Right atrium auricular region (tissue), 2 donors: Measurements from ENCODE around the gene EIF3A. TPM values are rescaled to one million over a fixed set of nuclear protein-coding genes. Genes with fewer than 3 reads are reported as not detected.
"Not testable (repeated sequence)": the region's sequence is repeated elsewhere in the genome, so short reads cannot be mapped to it uniquely, and the experiment has no call there.

Experiments used
- DNase-seq: peaks from one replicate; pipeline ENCODE4 v3.0.0-alpha.2; 2019; ENCODE audit warnings: low spot score
- H3K27ac ChIP-seq, 2 donors: fragments of 200-600 bp; sonication (generic); 1 replicate in 1 of 2; 2 replicates in 1 of 2; pipeline ENCODE4 v1.5.1; 2016 to 2019
- H3K27me3 ChIP-seq, 2 donors: fragments of 200-600 bp; sonication (generic); one replicate each; pipeline versions ENCODE4 v1.5.1 to v1.6.0; 2017 to 2019
- H3K36me3 ChIP-seq: fragments of 200-600 bp; sonication (generic); one replicate; pipeline ENCODE4 v1.5.1; 2016
- H3K4me1 ChIP-seq, 2 donors: fragments of 200-600 bp; sonication (generic); one replicate each; pipeline versions ENCODE4 v1.5.1 to v1.6.0; 2017 to 2019
- H3K4me3 ChIP-seq, 2 donors: fragments of 200-600 bp; sonication (generic); 1 replicate in 1 of 2; 2 replicates in 1 of 2; pipeline ENCODE4 v1.5.1; 2017 to 2019; ENCODE audit warnings: mild to moderate bottlenecking in 1 of 2, moderate library complexity in 1 of 2
- H3K9me3 ChIP-seq, 2 donors: fragments of 200-600 bp; sonication (generic); one replicate each; pipeline ENCODE4 v1.5.1; 2019
- total RNA-seq, 2 donors: library from RNA; depleted of rRNA; stranded (reverse); fragments of >200 nt; gene quantifications; one replicate each; pipeline ENCODE4 v1.1.0, GENCODE V29; 2016
- TF ChIP-seq, protein P1 (sequence below), 2 donors: fragments of 200-600 bp; sonication (generic); IDR thresholded peaks; one replicate each; pipeline ENCODE4 v1.5.1; 2019; ENCODE audit warnings: antibody characterized with exemption in 2 of 2

Gene EIF3A
- total RNA-seq, 2 donors from 2014 or later, result 69.8 to 76.9 TPM

DNA sequence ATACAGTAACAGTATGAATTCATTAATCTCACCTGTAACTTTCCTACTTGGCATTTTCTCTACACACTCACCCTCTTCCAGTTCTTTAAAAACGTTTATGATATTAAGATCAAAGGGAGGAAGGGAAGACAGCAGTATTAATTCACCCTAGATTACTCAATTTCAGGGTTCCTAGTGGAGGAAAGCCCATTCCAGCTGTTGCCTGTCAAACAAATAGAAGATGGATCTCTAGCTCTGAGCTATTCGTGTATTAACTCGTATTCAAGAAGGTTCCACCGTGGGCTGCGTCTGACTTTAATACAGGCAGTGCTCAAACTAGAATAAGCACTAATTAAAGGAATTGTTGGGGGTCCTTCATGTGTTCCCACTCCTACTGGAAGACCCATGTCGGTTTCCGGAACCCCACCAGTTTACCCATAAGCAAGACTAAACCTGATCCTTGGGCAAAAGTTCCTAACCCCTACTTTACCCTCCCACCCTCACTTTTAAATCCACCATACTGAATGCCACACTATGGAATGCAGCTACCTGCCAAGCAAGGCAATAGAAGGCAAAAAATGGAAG, 49.0 kb downstream of the EIF3A start:
- Histone ChIP-seq H3K36me3 (peaks cover 29% of the 10 kb centered on the region), H3K27ac (no peak overlapping the region), H3K9me3 (no peaks in the 10 kb centered on the region), H3K4me3 (no peak overlapping the region), H3K4me1 (peaks cover 0 to 28% of the 10 kb centered on the region in 2 donors), H3K27me3 (no peaks in the 10 kb centered on the region)
- TF ChIP-seq, protein P1, sequence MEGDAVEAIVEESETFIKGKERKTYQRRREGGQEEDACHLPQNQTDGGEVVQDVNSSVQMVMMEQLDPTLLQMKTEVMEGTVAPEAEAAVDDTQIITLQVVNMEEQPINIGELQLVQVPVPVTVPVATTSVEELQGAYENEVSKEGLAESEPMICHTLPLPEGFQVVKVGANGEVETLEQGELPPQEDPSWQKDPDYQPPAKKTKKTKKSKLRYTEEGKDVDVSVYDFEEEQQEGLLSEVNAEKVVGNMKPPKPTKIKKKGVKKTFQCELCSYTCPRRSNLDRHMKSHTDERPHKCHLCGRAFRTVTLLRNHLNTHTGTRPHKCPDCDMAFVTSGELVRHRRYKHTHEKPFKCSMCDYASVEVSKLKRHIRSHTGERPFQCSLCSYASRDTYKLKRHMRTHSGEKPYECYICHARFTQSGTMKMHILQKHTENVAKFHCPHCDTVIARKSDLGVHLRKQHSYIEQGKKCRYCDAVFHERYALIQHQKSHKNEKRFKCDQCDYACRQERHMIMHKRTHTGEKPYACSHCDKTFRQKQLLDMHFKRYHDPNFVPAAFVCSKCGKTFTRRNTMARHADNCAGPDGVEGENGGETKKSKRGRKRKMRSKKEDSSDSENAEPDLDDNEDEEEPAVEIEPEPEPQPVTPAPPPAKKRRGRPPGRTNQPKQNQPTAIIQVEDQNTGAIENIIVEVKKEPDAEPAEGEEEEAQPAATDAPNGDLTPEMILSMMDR (IDR thresholded peaks at IDR 0.05), result no peak
- DNase-seq, result no peak

DNA sequence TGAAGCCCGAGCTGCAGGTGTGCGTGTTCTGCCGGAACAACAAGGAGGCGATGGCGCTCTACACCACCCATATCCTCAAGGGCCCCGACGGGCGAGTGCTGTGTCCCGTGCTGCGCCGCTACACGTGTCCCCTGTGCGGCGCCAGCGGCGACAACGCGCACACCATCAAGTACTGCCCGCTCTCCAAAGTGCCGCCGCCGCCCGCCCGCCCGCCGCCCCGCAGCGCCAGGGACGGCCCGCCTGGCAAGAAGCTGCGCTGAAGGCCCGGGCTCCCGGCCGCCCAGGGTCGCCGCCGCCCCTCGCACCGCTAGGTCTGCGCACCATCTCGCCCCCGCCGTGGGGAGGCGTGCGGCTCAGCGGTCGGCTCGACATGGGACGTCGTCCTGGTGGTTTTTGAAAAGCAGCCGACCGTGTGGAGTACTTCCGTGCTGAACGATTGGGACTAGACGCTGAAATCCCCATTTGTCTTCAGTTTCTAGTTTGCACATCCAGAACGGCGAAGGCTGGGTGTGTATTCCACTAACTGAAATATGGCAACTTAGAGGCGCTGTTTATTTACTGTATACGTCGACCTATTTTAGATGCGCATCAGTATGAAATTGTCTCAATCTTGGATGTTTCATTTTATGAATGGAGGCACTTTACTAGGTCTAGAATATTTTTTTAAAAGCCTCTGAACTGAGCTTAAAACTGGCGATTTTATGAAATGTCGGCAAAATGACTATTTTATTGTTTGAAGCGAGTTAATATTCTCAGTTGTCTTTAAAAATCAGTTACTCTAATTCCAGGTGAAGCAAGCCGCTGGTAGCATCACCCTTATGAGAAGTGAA, 50.0 kb downstream of the EIF3A start:
- Histone ChIP-seq H3K36me3 (peaks cover 20% of the 10 kb centered on the region), H3K4me3 (peak overlapping the region; percentile 27 to 61), H3K9me3 (no peaks in the 10 kb centered on the region), H3K27ac (no peak overlapping the region), H3K4me1 (peaks cover 0 to 37% of the 10 kb centered on the region in 2 donors), H3K27me3 (no peaks in the 10 kb centered on the region)
- TF ChIP-seq, protein P1 (IDR thresholded peaks at IDR 0.05), result no peak
- no peak for DNase-seq

DNA sequence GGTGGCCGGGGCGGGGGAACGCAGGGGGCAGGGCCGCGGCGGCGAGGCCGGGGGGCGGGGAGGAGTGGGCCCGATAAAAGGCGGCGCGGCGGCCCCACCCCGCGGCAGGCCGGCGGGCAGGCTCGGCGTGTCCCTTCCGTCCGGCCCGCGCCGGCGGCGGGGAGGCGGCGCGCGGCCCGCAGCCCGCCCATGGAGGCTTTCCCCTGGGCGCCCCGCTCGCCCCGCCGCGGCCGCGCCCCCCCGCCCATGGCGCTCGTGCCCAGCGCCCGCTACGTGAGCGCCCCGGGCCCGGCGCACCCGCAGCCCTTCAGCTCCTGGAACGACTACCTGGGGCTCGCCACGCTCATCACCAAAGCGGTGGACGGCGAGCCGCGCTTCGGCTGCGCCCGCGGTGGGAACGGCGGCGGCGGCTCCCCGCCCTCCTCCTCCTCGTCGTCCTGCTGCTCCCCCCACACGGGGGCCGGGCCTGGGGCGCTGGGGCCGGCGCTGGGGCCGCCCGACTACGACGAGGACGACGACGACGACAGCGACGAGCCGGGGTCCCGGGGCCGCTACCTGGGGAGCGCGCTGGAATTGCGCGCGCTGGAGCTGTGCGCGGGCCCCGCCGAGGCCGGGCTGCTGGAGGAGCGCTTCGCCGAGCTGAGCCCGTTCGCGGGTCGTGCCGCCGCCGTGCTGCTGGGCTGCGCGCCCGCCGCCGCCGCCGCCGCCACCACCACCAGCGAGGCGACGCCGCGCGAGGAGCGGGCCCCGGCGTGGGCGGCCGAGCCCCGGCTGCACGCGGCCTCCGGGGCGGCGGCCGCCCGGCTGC, 50.8 kb downstream of the EIF3A start, which contains the start of gene NANOS1:
Gene NANOS1, plus strand, starts transcription at position 102 of the 808 bp plus-strand sequence. Its CDS starts 88 bp downstream, at position 190.
- TF ChIP-seq, protein P1 (IDR thresholded peaks at IDR 0.05), result no peak
- Histone ChIP-seq H3K27ac (peak within 1 kb of the TSS; percentile 76 to 79), H3K4me1 (peaks cover 0 to 46% of the 10 kb centered on the region in 2 donors), H3K36me3 (peaks cover 16% of the 10 kb centered on the region), H3K9me3 (no peaks in the 10 kb centered on the region), H3K27me3 (no peaks in the 10 kb centered on the region), H3K4me3 (peak within 1 kb of the TSS; percentile 55 to 61)
- DNase-seq, result no peak

DNA sequence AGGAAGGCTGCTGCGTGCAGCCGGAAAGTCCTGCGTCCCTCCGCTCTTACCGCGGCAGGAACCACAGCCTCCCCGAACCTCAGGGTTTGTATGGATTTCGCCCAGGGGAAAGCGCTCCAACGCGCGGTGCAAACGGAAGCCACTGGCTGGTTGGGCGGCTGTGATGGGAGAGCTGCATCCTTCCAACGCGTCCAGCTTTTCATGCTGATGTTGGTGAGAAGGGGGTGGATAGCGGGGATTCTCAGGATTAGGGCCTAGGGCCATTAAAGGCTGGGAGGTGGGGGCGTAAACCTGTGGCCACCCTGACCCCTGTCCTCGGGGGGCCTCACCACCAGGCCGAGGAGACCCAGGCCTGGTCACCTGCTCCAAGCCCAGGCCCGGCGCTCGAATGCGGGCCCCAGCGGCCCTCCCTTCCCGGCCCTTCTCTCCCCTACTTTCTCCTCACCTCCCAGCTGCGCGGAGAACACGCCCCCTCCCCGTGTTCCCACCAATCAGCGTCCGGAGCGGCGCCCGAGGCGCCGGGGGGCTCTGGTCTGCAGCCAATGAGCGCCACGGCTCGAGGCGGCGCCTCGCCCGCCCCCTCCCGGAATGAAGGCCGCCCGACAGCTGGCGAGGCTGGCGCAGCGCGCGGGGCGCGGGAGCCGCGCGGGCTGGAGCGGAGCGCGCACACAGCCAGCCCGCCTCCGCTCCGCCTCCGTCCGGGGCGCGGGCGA, 51.6 kb downstream of the EIF3A start:
- peak; percentile 90 for DNase-seq
- Histone ChIP-seq H3K27me3 (no peaks in the 10 kb centered on the region), H3K4me3 (peak overlapping the region; percentile 27 to 61), H3K27ac (peak overlapping the region; percentile 76 to 79), H3K36me3 (peaks cover 8% of the 10 kb centered on the region), H3K9me3 (no peaks in the 10 kb centered on the region), H3K4me1 (peaks cover 0 to 51% of the 10 kb centered on the region in 2 donors)
- TF ChIP-seq, protein P1 (IDR thresholded peaks at IDR 0.05), result peak in 1 of 2 donors; percentile 27

DNA sequence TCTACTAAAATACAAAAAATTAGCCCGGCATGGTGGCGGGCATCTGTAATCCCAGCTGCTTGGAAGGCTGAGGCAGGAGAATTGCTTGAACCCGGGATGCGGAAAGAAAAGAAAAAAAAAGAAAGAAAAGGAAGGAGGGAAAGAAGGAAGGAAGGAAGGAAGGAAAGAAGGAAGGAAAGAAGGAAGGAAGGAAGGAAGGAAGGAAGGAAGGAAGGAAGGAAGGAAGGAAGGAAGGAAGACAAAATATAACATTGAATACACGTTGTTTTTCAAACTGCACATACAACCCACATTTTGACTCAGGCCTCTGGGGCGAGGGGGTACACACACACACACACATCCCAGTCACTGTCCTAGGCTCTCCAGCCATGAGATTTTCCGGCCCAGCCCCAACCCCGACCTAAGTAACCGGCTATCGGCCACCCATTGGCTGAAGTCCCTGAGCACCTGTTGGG, 52.1 kb downstream of the EIF3A start:
- DNase-seq, H3K36me3 ChIP-seq, H3K9me3 ChIP-seq, H3K27me3 ChIP-seq: not testable (repeated sequence)
- peak overlapping the region in 1 of 2 donors; percentile 61 for H3K4me3 ChIP-seq
- peak overlapping the region; percentile 76 to 79 for H3K27ac ChIP-seq
- peaks cover 0 to 51% of the 10 kb centered on the region in 2 donors for H3K4me1 ChIP-seq
